GM21576 (cell line): ENCODE data around the gene CCM2.
"Not testable (repeated sequence)": the region's sequence is repeated elsewhere in the genome, so short reads cannot be mapped to it uniquely, and the experiment has no call there.

Experiments used
- ATAC-seq: cut with Tn5 transposase; IDR thresholded peaks from one replicate; pipeline ENCODE4 v1.9.1; 2021; ENCODE audit warnings: mild to moderate bottlenecking, moderate library complexity; ENCODE audit not compliant: unreplicated experiment

The CCM2 gene

DNA sequence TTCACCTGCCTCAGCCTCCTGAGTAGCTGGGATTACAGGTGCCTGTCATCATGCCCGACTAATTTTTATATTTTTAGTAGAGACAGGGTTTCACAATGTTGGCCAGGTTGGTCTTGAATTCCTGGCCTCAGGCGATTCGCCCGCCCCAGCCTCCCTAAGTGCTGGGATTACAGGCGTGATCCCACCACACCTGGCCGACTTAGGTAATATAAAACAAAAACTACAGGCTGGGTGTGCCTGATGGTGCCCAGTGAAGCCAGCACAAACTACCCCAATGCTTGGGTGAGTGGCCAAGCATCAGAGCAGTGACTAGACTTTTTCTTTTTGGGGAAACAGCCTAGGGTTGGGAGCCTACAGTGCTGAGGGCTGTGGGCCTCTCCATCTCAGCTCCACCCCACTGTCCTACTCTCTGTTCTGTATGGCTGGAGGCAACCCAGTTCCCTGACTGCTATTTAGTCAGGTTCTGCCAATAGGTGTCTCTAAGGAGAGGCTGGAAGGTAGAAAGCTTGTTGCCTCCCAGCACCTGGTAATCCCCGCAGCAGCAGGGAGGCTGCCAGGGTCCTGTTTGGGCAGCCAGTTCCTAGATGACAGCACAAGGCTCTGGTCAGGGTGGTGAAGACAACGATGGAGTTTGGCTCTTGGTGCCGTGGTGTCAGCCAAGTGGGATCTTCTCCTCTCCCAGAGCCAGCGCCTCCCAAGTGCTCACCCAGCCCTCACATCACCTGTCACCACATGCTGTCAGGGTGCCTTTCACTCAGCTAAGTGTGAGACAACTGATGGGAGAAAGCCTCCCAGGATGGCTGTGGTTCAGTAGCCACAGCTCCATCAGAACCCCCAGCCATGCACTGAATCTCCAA is 99.2 kb downstream of the CCM2 start:
- ATAC-seq: no peak

DNA sequence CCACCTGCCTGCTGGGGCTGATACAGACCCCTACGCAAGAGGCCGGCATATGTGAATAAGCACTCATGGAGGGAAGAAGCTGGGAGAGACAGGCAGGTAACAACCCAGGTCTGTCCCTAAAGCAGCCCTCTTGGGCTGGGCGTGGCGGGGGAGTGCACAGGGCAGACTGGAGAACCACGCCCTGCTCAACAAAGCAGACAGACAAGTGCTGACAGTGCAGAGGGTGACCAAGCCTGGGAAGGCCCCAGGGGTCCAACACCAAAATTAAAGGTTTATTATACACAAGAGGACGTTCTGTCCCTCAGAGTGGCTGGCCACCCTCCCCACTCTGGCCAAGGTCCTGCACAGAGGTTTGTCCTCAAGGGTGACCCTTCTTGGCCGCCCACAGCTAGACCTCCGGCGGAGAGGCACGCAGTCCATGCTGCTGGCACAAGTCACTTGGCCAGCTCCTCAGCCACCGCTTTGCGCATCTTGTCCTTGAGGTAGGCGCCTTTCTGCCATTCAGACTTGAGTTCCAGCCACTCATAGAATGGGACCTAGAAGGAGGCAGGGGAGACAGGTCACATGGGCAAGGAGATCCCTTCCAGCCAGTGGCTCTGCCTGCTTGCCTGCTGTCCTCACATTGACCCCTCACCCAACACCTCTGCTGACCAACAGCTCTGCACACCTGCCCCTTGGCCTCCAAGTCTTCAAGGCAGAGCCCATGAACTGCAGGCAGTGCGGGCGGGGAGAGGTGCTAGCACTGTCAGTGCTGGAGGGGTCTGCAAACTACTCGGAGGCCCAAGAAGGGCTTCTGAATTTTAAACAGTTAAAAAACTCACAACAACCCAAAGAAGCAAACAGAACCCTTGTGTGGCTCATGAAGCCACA is 100.1 kb downstream of the CCM2 start:
- no peak for ATAC-seq

- no peak for ATAC-seq
Measured at GRCh38 chr7:45100761-45101480, 100.9 kb downstream of the CCM2 start.

DNA sequence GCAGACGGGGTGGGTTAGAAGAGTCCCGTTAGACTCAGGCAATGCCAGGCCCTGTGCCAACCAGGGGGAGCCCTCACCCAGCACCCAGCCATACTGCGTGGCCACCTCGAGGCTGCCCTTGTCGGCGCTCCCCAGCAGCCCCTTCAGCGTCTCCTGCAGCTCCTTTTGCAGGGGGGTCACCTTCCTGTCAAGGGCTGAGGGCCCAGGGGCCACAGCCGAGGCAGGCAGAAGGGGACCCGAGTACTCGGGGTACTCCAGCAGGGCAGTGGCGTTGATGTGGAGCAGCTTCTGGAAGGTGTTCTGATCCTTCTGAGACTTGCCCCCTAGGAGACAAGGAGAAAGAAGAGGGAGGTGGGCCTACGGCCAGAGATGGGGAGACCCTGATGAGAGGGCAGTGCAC is 101.7 kb downstream of the CCM2 start:
- ATAC-seq: no peak

DNA sequence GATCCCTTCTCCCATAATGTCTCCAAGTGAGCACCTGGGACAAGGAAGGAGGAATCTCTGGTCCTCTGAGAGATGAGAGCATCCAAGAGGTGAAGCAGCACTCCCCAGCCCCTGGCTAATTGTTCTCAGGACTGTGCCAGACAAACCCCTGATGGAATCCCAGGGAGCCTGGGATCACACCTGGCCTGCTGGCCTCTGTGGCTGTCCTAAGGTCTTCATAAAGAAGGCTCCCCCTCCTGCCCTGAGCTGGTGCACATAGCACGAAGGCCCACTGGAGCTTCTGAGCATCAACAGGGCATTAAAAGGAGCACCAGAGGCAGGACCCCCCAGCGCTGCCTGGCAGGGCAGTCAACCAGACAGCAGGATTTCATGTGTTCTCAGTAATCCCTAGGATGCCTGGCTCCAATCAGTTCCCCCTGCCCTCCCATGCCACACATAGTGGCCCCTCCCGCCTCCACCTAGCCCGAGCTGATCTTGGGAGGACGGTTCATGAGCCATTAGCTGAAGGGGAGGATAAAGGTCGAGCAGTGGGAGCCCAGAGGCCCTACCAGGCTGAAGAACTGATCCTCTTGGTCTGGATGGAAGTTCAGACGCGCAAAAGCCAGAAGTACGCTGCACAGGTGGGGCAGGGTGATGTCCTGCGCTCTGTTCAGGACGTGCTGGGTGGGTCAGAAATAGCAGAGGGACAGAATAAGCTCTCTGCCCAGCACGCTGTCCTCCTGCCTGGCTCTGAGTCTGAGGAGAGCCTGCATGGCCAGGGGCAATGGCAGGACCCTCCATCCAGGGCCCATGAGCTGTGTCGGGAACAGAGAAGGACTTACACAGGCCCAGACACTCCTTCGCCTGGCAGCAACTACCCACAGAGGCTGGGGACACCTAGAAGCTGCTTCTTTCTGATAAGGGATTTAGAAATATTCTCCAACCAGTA is 103.0 kb downstream of the CCM2 start:
- no peak for ATAC-seq

- no peak for ATAC-seq
Measured at GRCh38 chr7:45103958-45104843, 104.2 kb downstream of the CCM2 start.

DNA sequence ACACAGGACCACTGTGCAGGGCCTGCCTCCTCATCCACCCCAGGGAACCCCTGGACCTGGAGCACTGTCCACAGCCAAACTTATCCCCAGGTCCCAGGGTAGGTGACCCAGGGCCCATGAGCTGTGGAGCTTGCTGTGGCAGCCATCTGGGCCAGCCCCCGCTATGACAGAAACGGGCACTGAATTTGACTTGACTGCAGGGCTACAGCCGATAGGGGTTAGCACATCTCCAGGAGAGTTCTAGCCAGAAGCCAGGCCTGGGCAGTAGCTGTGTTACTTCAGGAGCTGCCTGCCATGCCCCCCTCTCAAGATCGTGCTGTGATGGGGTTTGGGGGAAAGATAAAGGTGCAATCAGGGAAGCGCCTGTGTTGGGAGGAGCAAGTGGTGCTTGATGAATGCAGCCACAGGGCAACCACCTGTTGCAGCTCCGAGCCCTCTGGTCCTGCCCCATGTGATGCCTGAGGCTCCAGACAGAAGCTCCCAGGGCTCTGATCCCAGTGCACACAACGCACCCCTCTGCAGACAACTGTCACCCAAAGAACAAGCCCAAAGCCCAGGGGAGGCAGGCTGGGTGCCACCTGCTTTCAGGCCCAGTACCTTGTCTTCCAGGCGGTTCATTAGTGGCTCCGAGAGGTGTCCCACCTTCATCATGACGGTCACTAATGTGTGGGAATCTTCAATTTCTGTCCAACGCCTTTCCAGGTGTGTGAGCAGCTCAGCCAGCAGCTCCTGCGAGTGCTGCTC is 105.0 kb downstream of the CCM2 start:
- ATAC-seq: no peak

DNA sequence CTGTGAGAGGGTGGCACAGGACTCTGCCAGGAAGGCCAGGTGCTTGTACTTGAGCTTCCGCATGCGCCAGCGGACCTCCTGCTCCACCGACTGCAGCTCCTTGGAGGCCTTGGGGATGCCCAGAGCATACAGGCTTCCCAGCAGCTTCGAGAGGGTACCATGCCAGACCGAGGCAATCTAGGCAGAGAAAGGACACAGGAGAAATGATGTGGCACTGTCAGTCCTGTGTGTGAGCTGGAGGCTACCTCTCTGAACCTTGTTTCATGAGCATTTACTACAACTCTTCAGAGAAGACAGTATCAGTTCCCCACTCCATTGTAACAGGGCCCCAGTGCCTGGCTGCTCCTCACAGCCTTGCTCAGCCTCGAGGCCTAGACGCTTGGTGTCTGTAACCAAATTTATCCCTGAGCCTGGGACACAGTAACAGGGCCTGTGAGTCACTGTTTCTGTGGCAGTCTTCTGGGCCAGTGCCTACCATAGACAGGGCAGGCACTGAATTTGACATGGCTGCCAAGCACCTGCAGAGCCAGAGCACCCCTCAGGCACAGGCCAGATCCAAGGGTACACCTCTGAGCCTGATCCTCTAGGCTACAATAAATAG is 105.7 kb downstream of the CCM2 start:
- no peak for ATAC-seq

DNA sequence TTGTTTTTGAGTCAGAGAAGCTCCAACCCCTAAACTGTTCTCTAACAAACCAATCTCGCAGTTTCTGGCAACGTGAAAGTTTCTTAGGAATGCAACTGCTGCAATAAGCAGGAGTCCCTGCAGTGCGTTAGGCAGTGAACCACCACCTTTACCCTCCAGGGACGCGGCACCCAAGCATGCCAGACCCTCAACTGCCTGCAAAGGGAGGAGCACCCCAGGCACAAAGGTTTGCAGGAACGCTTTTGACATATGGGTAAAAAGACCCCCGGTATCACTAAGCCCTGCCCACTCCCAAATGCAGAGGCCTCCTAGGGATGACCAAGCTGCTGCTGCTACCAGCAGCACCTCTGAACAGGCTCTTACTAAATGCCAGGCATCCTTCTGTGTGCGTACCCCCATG is 106.8 kb downstream of the CCM2 start:
- no peak for ATAC-seq

DNA sequence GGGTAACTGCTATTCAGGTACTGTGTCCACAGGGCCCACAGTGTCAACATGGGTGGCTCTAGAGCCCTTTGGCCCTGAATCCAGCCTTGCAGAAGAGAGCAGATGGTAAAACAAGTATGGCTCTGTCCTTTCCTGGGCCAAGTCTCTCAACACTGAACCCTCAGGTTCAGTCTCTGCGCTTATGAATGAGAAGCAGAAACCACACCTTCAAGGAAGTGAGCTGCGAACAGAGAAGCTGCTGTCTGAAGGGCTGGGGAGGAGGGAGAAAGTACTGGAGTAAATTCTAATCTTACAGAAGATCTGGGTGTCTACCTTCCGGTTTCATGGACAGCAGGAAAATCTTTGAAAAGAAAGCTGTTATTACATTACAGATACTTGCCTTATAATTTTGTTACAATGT is 107.4 kb downstream of the CCM2 start:
- no peak for ATAC-seq

DNA sequence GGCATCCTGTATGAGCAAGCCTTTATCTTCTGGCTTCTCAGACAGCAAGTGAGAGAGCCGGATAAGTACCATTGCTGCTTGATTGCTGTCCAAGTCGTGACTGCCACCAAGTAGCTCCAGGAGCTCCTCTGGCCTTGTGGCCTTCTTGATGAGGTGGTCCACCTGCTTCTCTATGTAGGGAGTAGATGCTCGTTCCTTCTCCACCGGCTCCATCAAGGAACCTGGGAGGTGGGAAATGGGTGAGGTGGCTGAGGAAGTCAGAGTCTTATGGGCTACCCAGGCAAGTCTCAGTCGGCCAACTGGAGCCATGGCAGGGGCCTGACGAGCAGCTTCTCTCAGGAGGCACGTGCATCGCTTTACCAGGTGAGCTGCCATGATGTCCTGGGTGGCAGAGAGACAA is 108.9 kb downstream of the CCM2 start:
- ATAC-seq: no peak

DNA sequence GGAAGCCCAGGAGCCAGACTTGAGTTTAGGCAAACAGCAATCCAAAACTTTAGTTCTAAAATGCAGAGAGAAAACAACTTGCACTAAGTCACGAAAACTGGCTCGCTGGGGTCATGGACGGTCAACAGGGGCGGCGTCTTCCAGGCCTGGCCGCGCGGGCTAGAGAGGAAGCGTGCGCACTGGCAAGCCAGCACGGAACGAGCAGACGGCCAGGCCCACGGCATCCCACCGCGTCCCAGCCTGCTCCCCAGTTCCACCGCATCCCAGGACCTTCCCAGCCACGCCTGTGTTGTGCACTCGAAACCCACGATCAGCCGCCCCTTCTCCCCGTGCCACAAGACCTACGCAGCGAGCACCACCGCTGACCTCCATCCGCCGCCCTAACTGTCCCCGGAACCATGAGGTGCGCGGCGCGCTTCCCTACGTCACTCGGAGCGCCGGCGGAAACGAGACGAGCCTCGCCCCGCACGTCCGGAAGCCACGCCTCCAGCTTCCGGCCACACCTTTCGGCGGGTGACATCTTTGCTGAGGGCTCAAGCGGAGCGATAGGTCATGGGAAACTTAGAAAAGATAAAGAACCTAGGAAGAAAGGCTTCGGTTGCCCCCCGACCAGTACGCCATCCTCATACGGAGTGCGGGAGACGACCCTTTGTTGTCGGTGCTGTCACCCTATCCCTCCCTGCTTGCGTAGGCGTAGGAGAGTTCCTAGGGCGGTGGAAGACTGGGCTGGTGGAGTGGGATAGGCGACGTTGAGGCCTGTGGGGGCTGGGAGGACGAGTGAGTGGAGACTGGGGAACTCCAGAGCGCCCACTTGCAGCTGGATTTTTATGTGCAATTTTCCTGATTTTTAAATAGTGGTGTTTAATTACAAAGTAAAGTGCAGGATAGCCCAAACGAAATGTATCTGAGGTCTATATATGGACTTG is 111.6 kb downstream of the CCM2 start, which contains the start of gene TBRG4:
TBRG4 (minus strand) TSS at position 400 of the 926 bp plus-strand sequence. CDS start 2,460 bp downstream, outside the sequence.
- ATAC-seq: peak; percentile 94

GRCh38 chr7:45112648-45113047 is 112.6 kb downstream of the CCM2 start:
- no peak for ATAC-seq

DNA sequence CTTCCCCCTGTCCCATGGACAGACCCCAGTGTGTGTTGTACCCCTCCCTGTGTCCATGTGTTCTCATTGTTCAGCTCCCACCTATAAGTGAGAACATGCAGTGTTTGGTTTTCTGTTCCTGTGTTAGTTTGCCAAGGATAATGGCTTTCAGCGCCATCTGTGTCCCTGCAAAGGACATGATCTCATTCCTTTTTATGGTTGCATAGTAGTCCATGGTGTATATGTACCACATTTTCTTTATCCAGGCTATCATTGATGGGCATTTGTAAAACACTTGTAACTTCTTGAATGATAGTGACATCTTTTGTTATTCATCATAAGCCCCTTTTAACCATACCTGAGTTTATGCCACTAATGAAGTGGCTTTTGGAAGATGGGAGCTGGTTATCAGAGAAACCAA is 114.3 kb downstream of the CCM2 start:
- ATAC-seq: not testable (repeated sequence)

- no peak for ATAC-seq
Measured at GRCh38 chr7:45114926-45115325, 114.9 kb downstream of the CCM2 start.

DNA sequence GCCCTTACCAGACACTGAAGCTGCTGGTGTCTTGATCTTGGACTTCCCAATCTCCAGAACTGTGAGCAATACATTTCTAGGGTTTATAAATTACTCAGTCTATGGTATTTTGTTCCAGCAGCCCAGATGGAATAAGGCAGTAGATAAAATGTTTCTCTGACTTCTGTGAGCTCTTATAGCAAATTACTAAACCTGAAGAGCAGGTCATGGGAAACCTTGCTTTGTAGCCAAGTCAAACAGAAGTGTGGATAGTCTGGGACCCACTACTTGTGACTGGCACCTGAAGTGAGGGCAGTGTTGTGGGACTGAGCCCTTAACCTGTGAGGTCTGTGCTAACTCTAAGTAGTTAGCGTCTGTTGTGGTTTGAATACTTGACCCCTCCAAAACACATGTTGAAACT is 116.0 kb downstream of the CCM2 start:
- ATAC-seq: no peak

DNA sequence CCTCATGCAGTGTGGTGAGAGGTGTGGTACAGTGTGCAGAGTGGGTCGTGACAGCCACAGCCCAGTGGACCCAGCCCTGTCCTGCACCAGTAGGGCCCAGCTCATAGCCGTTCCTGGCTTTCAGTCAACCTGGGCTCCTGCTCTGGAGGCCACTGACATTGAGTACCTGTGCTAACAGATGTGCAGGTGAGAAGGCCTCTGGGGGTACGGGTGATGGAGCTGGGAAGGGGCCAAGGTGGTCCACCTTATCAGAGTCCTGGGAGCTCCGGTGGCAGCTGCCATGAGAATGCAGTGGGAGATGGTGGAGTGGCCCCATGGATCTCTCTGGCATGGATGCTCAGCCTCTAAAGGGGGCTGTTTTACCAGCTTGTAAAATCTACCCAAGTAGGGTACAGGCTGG is 117.6 kb downstream of the CCM2 start:
- no peak for ATAC-seq
